ENCODE results near the gene WRAP73. TPM values are rescaled to one million over a fixed set of nuclear protein-coding genes. Genes with fewer than 3 reads are reported as not detected.

The WRAP73 gene
- total and polyA plus RNA-seq, 9 of the 15 experiments (the other 6 are each of a cell fraction or from before 2014, with no cell fraction given): 4.3 to 51.8 (median 30.1) TPM

GRCh38 chr1:3604468-3604974 lies 45.4 kb downstream of the WRAP73 start (continued):
- TF ChIP-seq AFF1 (IDR thresholded peaks at IDR 0.05; ENCODE audit: low read depth in 1 of 2, partially characterized antibody in 2 of 2) (no peak), KLF13 (tag; IDR thresholded peaks at IDR 0.05; ENCODE audit: borderline replicate concordance, low read depth) (no peak), E2F6 (IDR thresholded peaks at IDR 0.05; ENCODE audit: borderline replicate concordance in 1 of 2, extremely low read depth in 1 of 2, insufficient read depth in 1 of 2, insufficient read length in 1 of 2, low read depth in 1 of 2, low read length in 1 of 2, poor library complexity in 1 of 2, severe bottlenecking in 1 of 2) (no peak), TAF7 (tag; IDR thresholded peaks at IDR 0.05) (no peak), MAZ (CRISPR knock-in tag; conservative IDR thresholded peaks at IDR 0.05 in 1 of 2, IDR thresholded peaks at IDR 0.05 in 1 of 2) (peak in 1 of 2 experiments; percentile 55; a peak in 2 of 4 replicates), ZNF354B (CRISPR knock-in tag; IDR thresholded peaks at IDR 0.05) (no peak), CLOCK (CRISPR knock-in tag; IDR thresholded peaks at IDR 0.05; ENCODE audit: borderline replicate concordance) (no peak)
- TF ChIP-seq, protein P1, sequence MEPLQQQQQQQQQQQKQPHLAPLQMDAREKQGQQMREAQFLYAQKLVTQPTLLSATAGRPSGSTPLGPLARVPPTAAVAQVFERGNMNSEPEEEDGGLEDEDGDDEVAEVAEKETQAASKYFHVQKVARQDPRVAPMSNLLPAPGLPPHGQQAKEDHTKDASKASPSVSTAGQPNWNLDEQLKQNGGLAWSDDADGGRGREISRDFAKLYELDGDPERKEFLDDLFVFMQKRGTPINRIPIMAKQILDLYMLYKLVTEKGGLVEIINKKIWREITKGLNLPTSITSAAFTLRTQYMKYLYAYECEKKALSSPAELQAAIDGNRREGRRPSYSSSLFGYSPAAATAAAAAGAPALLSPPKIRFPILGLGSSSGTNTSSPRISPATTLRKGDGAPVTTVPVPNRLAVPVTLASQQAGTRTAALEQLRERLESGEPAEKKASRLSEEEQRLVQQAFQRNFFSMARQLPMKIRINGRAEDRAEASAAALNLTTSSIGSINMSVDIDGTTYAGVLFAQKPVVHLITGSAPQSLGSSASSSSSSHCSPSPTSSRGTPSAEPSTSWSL (CRISPR knock-in tag; IDR thresholded peaks at IDR 0.05; ENCODE audit: borderline replicate concordance): no peak
